Measurements from ENCODE around the gene CROCC2. TPM values are rescaled to one million over a fixed set of nuclear protein-coding genes. Genes with fewer than 3 reads are reported as not detected.

The CROCC2 gene
- total RNA-seq, 4 donors from 2014 or later = not detected

GRCh38 chr2:240928476-240929363 lies 22.6 kb downstream of the CROCC2 start:
- no peaks in the 10 kb centered on the region for H3K9me3 ChIP-seq
- in situ Hi-C loops (cut with MboI; ENCODE audit: low pct_ligation_motif_present in 1 of 4, low pct_unique_long_range_greater_than_20kb in 1 of 4, low sequenced_read_pairs in 3 of 4) = no loop called here
- peaks cover 0 to 4% (median 0%) of the 10 kb centered on the region in 4 donors for H3K4me1 ChIP-seq

DNA sequence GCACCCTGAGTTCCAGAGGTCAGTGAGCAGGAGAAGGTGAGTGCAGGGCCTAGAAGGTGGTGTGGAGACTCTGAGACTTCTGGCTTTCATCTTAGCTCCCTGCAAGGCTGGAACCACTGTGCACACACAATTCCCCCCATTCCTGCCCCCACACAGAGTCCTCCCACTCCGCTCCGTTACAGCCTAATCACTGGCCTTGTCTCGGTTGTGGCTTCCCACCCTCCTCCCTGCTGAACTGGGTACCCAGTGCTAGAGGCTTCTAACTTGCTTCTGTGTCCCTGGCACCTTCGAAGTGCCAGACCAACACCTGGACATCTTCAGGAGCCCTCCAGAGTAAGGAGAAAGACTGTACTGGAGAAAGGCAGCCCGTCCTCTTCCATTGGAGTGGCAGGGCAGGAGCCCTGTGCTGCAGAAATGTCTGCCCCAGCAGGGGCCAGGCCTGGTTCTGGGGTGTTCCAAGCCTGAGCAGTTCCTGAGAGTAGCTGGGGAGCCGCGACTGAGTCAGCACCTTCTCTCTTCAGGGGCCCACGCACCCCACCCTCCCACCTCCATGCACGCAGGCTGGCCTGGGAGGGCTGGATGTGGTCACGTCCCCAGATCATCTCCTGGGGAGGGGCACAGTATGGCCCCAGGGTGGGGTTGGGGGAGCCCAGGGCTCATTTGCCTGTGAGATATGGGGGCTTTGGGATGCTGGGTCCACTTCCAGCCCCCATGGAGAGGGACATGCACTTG lies 23.4 kb downstream of the CROCC2 start:
- WGBS, 2 donors (ENCODE audit: low coverage in 1 of 2) = 80% methylated on average over 10 of the region's 10 CpGs; no CpG with 5 or more reads in 1 of the 2 donors
- Histone ChIP-seq H3K27me3 (no peaks in the 10 kb centered on the region), H3K36me3 (no peaks in the 10 kb centered on the region), H3K27ac (no peak overlapping the region), H3K4me1 (peaks cover 0 to 4% (median 0%) of the 10 kb centered on the region in 4 donors), H3K4me3 (no peak overlapping the region), H3K9me3 (no peaks in the 10 kb centered on the region)
- intact Hi-C loops (cut with DNase I; ENCODE audit: low total_unique reads) = no loop called here
- TF ChIP-seq POLR2A (IDR thresholded peaks at IDR 0.05) = no peak
- no peak for TF ChIP-seq POLR2AphosphoS5 (IDR thresholded peaks at IDR 0.05)
- TF ChIP-seq, protein P1, sequence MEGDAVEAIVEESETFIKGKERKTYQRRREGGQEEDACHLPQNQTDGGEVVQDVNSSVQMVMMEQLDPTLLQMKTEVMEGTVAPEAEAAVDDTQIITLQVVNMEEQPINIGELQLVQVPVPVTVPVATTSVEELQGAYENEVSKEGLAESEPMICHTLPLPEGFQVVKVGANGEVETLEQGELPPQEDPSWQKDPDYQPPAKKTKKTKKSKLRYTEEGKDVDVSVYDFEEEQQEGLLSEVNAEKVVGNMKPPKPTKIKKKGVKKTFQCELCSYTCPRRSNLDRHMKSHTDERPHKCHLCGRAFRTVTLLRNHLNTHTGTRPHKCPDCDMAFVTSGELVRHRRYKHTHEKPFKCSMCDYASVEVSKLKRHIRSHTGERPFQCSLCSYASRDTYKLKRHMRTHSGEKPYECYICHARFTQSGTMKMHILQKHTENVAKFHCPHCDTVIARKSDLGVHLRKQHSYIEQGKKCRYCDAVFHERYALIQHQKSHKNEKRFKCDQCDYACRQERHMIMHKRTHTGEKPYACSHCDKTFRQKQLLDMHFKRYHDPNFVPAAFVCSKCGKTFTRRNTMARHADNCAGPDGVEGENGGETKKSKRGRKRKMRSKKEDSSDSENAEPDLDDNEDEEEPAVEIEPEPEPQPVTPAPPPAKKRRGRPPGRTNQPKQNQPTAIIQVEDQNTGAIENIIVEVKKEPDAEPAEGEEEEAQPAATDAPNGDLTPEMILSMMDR (IDR thresholded peaks at IDR 0.05) = no peak
- TF ChIP-seq EP300 (IDR thresholded peaks at IDR 0.05; ENCODE audit: low read depth) = no peak
- in situ Hi-C loops (cut with MboI; ENCODE audit: low pct_ligation_motif_present in 1 of 4, low pct_unique_long_range_greater_than_20kb in 1 of 4, low sequenced_read_pairs in 3 of 4) = no loop called here
- peak; percentile 4 for DNase-seq

More at GRCh38 chr2:240928476-240929363, 22.6 kb downstream of the CROCC2 start:
- intact Hi-C loops (cut with DNase I; ENCODE audit: low total_unique reads) = no loop called here
- H3K27me3 ChIP-seq = no peaks in the 10 kb centered on the region
- H3K36me3 ChIP-seq = no peaks in the 10 kb centered on the region
- no peak for DNase-seq
- TF ChIP-seq, protein P1 (IDR thresholded peaks at IDR 0.05) = no peak
- 81% methylated on average over 24 of the region's 24 CpGs; no CpG with 5 or more reads in 1 of the 2 donors for WGBS, 2 donors (ENCODE audit: low coverage in 1 of 2)
- no peak overlapping the region for H3K4me3 ChIP-seq
- no peak overlapping the region for H3K27ac ChIP-seq

- intact Hi-C loops (cut with DNase I; ENCODE audit: low total_unique reads) = no loop called here
- Histone ChIP-seq H3K9me3 (no peaks in the 10 kb centered on the region), H3K27ac (no peak overlapping the region), H3K27me3 (no peaks in the 10 kb centered on the region), H3K4me3 (no peak overlapping the region), H3K4me1 (peaks cover 0 to 4% (median 0%) of the 10 kb centered on the region in 4 donors), H3K36me3 (no peaks in the 10 kb centered on the region)
- TF ChIP-seq POLR2AphosphoS5 (IDR thresholded peaks at IDR 0.05) (no peak), EP300 (IDR thresholded peaks at IDR 0.05; ENCODE audit: low read depth) (no peak), POLR2A (IDR thresholded peaks at IDR 0.05) (no peak)
- TF ChIP-seq, protein P1 (IDR thresholded peaks at IDR 0.05) = no peak
- peak; percentile 2 for DNase-seq
- WGBS, 2 donors (ENCODE audit: low coverage in 1 of 2) = 85% methylated on average over 6 of the region's 12 CpGs; no CpG with 5 or more reads in 1 of the 2 donors
- in situ Hi-C loops (cut with MboI; ENCODE audit: low pct_ligation_motif_present in 1 of 4, low pct_unique_long_range_greater_than_20kb in 1 of 4, low sequenced_read_pairs in 3 of 4) = no loop called here
These were observed 24.0 kb downstream of the CROCC2 start for GRCh38 chr2:240930096-240930630.
